ENCODE data around the gene FGF12.
"Not testable (repeated sequence)": the region's sequence is repeated elsewhere in the genome, so short reads cannot be mapped to it uniquely, and the experiment has no call there.

The FGF12 gene

DNA sequence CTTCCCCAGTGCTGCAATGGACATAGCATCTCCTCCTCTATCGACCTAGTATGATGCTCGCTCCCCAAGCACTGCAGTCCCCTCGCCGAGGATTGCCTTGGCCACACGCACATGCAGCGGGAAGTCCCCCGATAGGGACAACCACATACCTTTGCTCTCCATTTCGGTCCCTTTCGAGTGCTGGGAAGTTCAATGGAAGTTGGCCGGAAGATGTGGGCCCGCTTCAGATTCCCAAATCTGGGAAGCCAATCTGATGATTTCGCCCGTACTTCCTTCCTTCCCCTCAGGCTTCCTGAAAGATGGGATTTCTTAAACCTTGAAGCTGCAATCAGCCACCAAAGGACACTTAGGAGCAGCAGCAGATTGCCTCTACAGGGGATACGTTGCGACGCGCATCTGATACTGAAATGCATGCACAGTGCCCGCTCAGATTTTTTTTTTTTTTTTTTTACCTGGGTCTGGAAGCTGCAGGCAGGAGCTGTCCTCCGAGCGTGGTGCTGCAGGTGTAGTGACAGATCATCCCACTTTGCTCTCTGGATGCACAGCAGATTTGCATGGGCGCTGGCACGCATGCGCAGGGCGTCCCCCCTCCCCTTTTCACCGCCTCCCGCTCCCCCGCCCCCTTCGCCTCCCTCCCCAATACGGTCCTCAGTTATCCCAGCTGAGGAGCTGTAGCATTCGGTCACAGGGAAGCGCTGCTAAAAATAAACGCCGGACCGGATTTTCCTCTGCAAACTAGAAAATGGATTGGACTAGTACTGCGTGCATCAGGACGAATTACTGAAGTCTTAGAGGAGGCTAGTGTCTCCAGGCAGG, at the start of gene FGF12:
Gene FGF12 (minus strand): TSS at position 510 of the 816 bp plus-strand sequence.
- DNase-seq (ENCODE audit: low read depth), result no peak

DNA sequence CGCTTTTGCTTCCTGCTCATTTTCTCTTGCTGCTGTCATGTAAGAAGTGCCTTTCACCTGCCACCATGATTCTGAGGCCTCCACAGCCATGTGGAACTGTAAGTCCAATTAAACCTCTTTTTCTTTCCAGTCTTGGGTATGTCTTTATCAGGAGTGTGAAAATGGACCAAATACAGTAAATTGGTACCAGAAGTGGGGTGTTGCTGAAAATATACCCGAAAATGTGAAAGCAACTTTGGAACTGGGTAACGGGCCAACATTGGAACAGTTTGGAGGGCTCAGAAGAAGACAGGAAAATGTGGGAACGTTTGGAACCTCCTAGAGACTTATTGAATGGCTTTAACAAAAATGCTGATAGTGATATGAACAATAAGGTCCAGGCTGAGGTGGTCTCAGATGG, 47.0 kb upstream of the FGF12 start:
- DNase-seq (ENCODE audit: low read depth), result not testable (repeated sequence)

DNA sequence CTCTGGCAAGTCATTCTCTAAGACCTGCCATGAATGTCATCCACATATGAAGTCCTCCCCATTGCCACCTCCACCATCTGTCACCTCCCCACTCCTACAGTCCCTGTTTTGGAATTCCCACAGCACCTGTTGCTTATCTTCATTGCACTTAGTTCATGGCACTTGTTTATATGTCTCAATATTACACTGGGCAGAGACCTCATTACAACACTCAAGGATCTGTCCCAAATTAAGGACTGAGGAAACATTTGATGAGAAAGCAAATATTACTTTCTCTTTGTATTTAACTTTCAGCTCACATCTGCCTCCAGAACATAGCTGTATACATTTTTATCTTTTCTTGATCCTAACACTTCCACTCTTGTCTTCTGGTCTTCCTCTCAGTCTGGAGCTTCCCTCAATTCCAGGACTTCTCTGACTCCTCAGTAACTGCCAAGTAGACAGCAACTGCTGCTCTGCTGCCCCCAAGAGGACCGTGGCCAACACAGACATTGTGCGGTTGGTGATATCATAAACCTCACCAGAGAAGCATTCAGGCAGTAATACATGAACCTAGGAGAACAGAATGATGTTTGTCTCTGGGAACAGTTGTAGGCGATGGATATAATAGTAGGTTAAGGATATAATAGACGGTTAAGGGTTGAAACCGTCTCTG, 45.0 kb upstream of the FGF12 start:
- DNase-seq (ENCODE audit: low read depth), result no peak

DNA sequence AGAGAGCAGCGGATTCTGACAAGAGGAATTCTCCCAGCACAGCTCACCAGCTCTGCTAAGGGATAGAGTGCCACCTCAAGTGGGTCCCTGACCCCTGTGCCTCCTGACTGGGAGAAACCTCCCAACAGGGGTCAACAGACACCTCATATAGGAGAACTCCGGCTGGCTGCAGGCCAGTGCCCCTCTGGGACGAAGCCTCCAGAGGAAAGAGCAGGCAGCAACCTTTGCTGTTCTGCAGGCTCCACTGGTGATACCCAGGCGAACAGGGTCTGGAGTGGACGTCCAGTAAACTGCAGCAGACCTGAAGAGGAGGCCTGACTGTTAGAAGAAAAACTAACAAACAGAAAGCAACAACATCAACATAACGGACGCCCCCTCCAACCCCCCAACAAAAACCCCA, 31.3 kb upstream of the FGF12 start:
- DNase-seq (ENCODE audit: low read depth), result no peak

DNA sequence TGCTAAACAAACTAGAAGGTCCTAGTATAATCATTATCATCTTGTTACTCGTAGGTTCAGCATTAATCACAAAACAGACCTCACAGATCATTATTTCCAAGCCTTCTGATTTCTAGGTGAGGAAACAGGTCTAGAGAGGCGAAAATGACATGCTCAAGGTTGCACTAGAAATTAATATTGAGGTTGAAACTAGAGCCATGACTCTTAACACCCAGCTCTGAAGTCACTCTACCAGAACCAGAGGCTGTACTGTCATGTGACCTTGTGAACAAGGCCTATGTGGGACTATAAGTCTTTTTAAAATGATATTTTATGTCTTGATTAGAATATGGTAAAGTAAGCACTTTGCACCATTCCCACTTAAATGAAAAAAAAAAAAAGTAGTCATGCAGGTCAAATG, 23.8 kb upstream of the FGF12 start:
- DNase-seq (ENCODE audit: low read depth), result no peak

DNA sequence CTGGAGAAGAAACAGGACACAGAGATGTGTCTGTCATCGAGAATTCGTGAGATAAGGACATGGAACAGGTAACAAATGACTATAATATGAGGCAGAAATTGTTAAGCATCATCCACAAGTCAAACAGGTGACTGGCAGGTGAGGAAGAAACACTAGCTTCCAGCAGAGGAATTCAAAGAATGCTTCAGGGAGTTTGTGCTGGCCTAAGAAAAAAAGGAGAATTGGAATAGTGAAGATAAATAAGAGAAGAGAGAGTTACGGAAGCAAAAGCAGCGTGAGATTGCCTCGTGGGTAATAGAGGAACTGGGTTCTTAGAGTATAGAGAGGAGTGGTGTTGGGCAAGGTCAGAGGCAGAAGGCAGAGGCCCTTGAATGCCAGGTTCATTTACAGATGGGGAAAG, 22.9 kb upstream of the FGF12 start:
- no peak for DNase-seq (ENCODE audit: low read depth)

DNA sequence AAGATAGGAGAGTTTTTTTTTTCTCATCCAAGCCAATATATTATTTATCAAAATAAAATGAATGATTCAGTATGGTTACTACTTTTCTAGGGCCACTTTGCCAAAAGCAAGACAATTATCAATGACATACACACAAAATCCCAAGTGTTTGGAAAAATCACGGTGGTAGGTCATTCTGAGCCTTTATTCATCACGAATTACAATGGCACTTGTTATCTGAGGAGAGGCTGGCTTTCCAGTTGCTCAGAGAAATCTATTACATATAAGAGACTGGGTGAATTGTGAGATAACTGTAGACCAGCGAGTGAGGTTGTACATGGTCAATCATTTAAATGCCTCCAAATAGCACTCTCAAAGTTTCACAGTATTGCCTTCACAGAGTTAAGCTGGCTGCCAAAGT, 20.4 kb upstream of the FGF12 start:
- no peak for DNase-seq (ENCODE audit: low read depth)

DNA sequence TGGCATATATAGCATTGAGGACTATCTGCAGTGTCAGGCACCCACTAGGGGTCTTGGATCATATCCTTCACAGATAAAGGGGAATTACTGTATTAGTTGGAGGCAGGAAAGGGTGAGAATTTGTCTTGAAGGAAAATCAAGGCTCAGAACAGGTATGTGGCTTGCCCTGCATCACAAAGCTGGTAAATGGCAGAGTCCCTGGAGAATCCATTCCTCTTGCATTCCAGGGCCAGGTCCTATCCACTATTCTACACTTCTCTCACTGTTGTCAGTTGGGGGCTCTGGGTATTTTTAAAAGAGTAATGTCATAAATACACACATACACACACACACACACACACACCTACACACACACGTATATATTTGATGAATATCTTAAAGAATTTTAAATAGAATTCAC, 19.8 kb upstream of the FGF12 start:
- no peak for DNase-seq (ENCODE audit: low read depth)

DNA sequence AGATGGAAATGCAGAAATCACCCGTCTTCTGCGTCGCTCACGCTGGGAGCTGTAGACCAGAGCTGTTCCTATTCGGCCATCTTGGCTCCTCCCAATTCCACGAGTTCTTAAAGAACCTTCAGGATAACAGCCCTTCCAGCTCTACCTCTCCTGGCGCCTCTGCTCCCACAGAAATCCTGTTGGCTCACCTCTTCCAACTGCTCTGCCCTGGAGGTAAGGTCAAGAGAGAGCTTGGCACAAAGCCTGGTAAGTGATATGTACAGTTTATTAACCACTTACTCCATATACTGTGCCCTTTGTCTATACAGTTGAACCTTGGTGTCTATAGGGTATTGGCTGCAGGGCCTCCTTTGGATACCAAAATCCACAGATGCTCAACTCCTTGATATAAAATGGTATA, 17.8 kb upstream of the FGF12 start:
- no peak for DNase-seq (ENCODE audit: low read depth)

DNA sequence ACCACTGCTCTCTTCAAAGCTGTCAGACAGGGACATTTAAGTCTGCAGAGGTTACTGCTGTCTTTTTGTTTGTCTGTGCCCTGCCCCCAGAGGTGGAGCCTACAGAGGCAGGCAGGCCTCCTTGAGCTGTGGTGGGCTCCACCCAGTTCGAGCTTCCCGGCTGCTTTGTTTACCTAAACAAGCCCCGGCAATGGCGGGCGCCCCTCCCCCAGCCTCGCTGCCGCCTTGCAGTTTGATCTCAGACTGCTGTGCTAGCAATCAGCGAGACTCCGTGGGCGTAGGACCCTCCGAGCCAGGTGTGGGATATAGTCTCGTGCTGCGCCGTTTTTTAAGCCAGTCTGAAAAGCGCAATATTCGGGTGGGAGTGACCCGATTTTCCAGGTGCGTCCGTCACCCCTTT, 17.3 kb upstream of the FGF12 start:
- DNase-seq (ENCODE audit: low read depth), result not testable (repeated sequence)

DNA sequence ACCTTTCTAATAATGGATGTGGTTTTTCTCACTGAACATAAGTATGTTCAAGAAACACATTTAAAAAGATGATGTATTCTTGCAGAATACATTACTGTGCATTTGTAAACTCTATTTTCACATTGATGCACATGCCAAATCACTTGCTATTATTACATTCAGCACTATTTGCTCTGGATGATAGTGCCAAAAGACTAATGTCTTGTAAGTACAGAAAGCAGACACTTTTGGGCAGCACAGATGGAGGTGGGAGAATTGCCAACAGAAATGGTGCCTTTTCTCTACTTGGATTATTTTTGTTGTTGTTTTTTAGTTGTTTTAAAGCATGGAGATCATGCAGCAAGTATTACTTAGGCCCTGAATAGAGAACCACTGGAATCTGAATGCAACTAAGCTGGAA, 10.2 kb upstream of the FGF12 start:
- DNase-seq (ENCODE audit: low read depth), result no peak

DNA sequence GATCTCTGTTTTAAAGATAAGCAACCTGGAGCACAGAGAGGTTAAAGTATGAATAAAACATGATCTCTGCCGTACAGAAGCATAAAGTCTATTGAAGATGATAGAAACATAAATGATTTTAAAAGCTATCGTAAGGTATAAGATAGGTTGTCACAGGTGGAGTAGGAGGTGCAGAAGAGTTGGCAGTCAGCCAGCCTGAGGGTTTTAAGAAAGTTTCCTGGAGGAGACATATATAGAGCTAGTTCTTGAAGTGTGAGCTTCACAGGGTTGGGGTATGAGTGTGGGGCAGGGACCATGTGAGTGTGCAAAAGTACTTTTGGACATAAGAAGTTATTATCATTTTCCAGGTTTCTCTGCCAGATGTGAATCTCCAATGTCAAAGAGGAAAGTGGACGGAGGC, 3.9 kb upstream of the FGF12 start:
- DNase-seq (ENCODE audit: low read depth), result no peak

DNA sequence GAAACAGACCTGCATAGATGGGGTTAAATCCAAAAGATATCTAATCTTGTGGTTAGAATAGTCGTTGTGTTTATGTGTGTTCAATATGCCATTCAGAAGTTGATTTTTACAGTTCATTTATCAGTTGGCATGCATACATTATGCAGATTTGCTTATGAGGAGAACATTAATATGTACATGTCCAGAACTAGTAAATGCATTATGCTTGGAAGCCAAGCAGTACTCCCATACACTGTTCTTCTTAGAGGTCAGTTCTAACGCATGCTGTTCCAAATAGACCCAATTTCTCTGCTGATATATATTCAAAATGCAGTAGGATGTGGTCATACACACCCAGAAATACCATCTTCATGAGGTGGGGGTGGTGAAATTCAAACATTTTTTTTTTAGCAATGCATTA, 956 bp downstream of the FGF12 start:
- no peak for DNase-seq (ENCODE audit: low read depth)

DNA sequence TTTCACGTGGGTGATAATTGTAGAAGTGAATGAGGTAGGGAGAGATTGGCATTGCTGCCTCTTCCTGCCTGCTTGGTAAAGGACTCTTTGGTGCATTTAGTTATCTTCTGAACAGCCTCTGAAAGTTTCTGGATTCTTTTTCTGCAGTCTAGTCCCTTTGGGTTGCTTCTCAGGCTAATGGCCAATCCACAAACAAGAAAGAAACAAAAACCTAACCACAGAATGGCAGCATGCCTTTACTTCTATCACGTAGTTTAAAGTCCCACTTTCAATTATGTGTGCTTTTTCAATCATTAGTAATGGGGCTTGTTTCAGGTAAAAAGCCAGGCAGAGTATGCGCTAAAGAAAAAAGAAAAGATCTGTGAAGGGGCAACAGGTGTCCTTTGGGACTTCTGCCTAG, 7.4 kb downstream of the FGF12 start:
- DNase-seq (ENCODE audit: low read depth), result no peak

DNA sequence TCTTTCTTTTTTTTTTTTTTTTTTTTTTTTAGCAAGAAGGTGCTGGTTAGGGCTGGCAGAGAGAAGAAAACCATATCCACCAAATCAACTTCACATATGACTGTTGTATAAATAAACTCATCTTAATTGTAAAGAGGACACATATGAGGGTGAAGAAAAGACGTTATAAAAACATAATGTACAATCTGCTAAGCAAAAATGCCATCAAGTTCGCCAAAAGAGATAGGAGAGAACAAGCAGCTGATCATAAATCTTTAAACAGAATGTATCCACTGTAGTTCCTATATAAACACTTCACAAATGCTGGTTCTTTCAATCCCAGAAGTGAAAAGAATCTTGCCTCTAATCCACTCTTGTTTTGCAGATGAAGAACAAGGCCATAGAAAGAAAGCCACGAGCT, 9.2 kb downstream of the FGF12 start:
- DNase-seq (ENCODE audit: low read depth), result no peak

DNA sequence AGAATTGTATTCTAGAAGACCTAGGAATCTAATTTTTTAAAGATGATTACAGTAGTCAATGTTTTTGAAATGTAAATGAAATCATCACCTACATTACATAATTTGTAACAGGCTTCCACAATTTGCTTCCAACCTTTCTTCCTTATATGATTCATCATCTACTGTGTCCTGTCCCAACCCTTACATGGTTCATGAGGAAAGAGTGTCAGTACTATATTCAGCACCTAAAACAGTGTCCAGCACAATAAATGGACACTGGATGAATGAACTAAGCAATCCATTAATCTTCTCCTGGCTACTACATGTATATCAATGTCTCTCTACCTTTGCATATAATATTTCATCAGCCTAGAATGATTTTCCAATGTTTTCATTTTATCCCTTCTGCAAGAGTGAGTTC, 12.2 kb downstream of the FGF12 start:
- no peak for DNase-seq (ENCODE audit: low read depth)

DNA sequence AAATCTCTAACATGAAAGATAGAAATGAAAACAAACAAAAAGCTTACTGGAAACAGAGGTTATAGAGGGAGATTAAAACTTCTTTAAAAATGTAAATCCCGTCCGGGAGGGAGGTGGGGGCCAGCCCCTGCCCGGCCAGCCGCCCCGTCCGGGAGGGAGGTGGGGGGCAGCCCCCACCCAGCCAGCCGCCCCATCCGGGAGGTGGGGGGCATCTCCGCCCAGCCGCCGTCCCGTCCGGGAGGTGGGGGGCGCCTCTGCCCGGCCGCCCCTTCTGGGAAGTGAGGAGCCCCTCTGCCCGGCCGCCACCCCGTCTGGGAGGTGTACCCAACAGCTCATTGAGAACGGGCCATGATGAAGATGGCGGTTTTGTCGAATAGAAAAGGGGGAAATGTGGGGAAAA, 16.2 kb downstream of the FGF12 start:
- not testable (repeated sequence) for DNase-seq (ENCODE audit: low read depth)

DNA sequence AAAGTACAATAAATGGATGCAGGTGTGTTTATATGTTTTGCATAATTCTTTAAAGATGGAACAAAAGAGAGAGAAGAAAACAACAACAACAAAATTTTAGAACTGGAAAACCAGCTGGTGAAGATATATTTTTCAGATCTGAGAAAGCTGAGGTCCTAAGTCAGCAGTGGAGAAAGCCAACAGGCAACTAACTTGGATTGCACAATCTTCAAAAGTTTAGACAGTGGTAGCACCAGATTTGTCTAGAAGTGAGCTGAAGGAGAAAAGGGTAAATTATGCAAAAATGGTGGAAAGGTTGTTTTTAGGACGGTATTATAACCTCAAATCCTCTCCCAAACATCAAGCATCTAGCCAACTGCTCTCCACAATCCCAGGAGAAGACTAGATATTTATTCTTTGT, 17.0 kb downstream of the FGF12 start:
- no peak for DNase-seq (ENCODE audit: low read depth)

DNA sequence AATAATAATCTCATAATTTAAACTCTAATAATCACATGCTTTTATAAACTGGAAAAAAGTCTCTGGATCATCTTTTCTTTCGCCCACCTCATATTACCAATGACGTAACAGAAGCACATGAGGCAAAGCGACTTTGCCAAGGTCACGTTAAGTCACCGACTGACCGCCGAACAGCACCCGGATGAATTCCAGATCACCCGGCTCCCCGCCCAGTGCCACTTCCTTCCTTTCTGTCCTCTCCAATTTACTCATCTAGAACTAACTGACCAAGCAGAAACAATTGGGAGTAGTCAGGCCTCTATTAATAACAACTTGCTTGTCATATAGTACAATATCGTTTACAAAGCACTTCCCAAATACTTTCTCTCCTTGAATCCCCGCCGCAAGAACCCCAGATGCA, 21.1 kb downstream of the FGF12 start:
- DNase-seq (ENCODE audit: low read depth), result no peak

DNA sequence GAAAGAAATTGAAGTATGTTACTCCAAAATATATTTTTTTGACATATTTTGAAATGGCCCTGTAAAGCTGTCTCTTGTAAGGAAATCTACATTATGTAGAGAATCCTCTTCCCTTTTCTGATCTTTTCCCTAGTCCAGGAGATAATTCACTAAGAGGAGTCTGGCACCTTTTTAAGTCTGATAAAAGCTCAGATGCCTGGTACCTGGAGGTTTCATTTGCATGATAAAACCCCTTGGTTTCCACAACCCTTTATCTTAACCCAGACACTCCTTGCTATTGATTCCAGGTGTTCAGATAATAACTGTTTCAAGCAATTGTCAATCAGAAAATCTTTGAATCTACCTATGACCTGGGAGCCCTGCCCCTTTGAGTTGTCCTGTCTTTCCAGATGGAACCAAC, 26.5 kb downstream of the FGF12 start:
- DNase-seq (ENCODE audit: low read depth), result no peak

DNA sequence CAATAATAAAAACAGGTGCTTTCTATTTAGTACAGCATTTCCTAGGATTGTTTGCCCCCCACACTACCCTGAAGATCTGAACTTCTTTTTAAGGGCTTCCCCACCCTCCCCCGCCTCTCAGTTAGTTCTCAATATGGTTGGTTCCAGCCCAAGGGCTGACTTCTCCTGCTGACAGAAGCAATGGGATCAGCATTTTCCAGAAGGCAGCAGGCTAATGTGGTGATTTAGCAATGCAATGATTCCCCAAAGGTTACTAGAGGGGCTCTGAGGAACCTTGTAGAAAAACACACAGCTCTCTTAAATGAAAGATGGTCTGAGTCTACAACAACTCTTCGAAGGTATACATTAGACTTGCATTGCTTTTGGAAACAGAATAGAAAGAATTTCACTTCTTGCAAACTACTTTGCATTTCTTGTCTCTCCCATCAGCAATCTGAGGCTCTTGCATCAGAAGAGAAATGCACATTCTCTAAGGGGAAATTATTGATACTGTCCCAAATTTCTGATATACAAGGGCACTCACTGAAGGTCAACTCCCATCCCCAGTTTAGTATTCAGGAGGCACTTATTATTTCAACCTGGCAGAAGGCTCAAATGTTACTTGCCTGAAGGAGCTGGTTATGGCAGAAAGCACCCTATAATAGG, 30.3 kb downstream of the FGF12 start:
- DNase-seq (ENCODE audit: low read depth), result no peak

DNA sequence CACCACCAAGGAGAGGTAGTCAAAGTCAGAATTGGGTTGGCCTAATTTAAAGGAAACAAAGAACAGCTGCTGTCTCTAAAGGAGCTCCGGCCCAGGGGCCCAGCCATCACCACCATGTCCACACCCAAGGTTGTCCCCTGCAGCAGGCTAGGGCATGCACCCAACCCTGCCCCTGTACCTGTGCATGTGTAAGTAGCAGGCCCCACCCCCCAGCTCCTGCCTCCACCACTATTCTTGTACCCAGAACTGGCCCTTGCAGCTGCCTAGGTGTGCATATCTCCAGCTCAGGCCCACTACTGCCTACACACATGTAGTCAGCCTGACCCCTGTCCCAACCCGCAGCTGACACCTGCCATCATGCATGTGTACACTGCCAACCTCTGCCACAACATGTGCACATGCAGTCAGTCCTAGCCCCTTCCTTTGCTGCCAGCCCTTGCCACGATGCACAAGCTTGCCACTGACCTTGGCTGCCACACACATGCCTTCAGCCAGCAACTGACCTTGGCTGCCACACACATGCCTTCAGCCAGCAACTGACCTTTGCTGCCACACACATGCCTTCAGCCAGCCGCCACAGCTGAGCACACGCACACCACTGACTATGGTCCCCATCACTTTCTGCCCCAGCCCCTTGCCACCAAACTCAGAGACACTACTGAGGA, 39.7 kb downstream of the FGF12 start:
- DNase-seq (ENCODE audit: low read depth), result no peak

DNA sequence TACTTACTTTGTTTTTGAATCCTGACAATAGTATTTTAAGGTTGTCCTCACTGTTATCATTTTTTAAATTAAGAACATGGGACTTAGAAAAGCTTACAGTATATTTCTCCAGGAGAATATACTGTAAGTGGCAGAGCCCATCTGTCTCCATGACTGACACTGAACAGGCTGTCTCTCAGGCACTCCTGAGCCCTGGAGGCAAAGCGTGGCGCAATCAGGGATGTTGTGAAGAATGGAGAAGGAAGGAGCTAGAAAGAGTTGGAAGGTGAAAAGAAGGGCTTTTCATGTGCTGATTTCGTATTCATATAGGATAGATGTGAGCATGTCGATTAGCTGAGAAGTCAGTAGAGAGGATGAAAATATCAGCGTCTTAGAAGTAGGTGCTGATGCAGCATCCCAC, 41.5 kb downstream of the FGF12 start:
- DNase-seq (ENCODE audit: low read depth), result no peak

Measured in stimulated activated CD8-positive, alpha-beta memory T cell treated with anti-CD3 and anti-CD28 coated beads, Interleukin-12 subunit alpha, Interleukin-12 subunit beta, amount 100 ng/mL, for 4 hours (primary cell).